ENCODE measurements around the gene SAMD8. TPM values are rescaled to one million over a fixed set of nuclear protein-coding genes. Genes with fewer than 3 reads are reported as not detected.

The SAMD8 gene
- total RNA-seq, 1 donor from 2014 or later, result 24.6 TPM

GRCh38 chr10:75097666-75098285 lies 13.7 kb upstream of the SAMD8 start:
- peaks cover 23% of the 10 kb centered on the region for H3K4me1 ChIP-seq
- DNase-seq, result no peak
- peak; percentile 38 for TF ChIP-seq CTCF (IDR thresholded peaks at IDR 0.05; ENCODE audit: borderline replicate concordance)
- no peak overlapping the region for H3K27ac ChIP-seq (replicated peaks)
- no peaks in the 10 kb centered on the region for H3K27me3 ChIP-seq (ENCODE audit: low read depth)
- no peaks in the 10 kb centered on the region for H3K36me3 ChIP-seq
- H3K4me3 ChIP-seq, result no peak overlapping the region
- intact Hi-C loops (cut with micrococcal nuclease), result no loop called here
- H3K9me3 ChIP-seq (replicated peaks), result no peaks in the 10 kb centered on the region

GRCh38 chr10:75098902-75099673 lies 12.4 kb upstream of the SAMD8 start:
- TF ChIP-seq CTCF (IDR thresholded peaks at IDR 0.05; ENCODE audit: borderline replicate concordance), result no peak
- Histone ChIP-seq H3K27ac (replicated peaks) (no peak overlapping the region), H3K4me1 (peaks cover 23% of the 10 kb centered on the region), H3K4me3 (no peak overlapping the region), H3K9me3 (replicated peaks) (no peaks in the 10 kb centered on the region), H3K36me3 (no peaks in the 10 kb centered on the region), H3K27me3 (ENCODE audit: low read depth) (no peaks in the 10 kb centered on the region)
- intact Hi-C loops (cut with micrococcal nuclease), result no loop called here
- DNase-seq, result no peak

GRCh38 chr10:75099952-75100763 lies 11.3 kb upstream of the SAMD8 start:
- no peaks in the 10 kb centered on the region for H3K27me3 ChIP-seq (ENCODE audit: low read depth)
- peaks cover 23% of the 10 kb centered on the region for H3K4me1 ChIP-seq
- H3K36me3 ChIP-seq, result no peaks in the 10 kb centered on the region
- H3K4me3 ChIP-seq, result no peak overlapping the region
- intact Hi-C loops (cut with micrococcal nuclease), result no loop called here
- TF ChIP-seq CTCF (IDR thresholded peaks at IDR 0.05; ENCODE audit: borderline replicate concordance), result peak; percentile 99
- DNase-seq, result peak; percentile 81
- H3K27ac ChIP-seq (replicated peaks), result peak overlapping the region; percentile 74
- H3K9me3 ChIP-seq (replicated peaks), result no peaks in the 10 kb centered on the region

- Histone ChIP-seq H3K27me3 (ENCODE audit: low read depth) (no peaks in the 10 kb centered on the region), H3K4me3 (no peak overlapping the region), H3K27ac (replicated peaks) (peak overlapping the region; percentile 74), H3K4me1 (peaks cover 23% of the 10 kb centered on the region), H3K36me3 (no peaks in the 10 kb centered on the region), H3K9me3 (replicated peaks) (no peaks in the 10 kb centered on the region)
- intact Hi-C loops (cut with micrococcal nuclease), result no loop called here
- DNase-seq, result no peak
- TF ChIP-seq CTCF (IDR thresholded peaks at IDR 0.05; ENCODE audit: borderline replicate concordance), result no peak
Observed at GRCh38 chr10:75100764-75101291, 10.6 kb upstream of the SAMD8 start.
